SU-DHL-6 (cell line): ENCODE results near the gene NOD1.

Experiments used
- CTCF ChIP-seq: fragments of 200-600 bp; sonication (generic); IDR thresholded peaks from one replicate; pipeline ENCODE4 v1.5.1; 2017; ENCODE audit warnings: antibody characterized with exemption, mild to moderate bottlenecking, low read length, moderate library complexity; ENCODE audit not compliant: insufficient read depth, poor library complexity, severe bottlenecking
- EZH2phosphoT487 ChIP-seq: fragments of 200-600 bp; sonication (generic), shearing (Covaris generic); conservative IDR thresholded peaks from 2 replicates; pipeline ENCODE4 v1.6.1; 2018; ENCODE audit warnings: mild to moderate bottlenecking, antibody characterized with exemption, low read length, moderate library complexity, mixed read lengths

DNA sequence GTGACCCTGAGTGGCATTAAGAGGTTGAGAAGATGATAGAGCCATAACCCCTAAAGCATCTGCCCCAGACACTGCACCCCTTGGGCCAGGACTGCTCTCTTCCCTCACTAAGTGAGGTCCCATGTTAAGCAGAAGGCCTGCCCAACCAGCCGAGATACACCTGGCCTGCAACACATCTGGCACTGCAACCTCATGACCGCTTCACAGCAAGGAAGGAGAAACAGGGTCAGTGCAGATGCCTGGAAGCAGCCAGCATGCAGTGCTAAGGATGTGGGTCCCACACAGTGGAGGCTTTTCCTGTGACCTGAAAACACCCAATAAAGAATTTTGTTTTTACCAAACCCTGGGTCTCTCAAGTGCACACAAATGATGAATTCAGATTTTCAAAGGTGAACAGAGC, 7.4 kb downstream of the NOD1 start:
- TF ChIP-seq CTCF = no peak
- no peak for TF ChIP-seq EZH2phosphoT487
